HG03045 (cell line): ENCODE results near the gene PCDHA3.
"Not testable (repeated sequence)": the region's sequence is repeated elsewhere in the genome, so short reads cannot be mapped to it uniquely, and the experiment has no call there.

Source experiments
- ATAC-seq: cut with Tn5 transposase; IDR thresholded peaks from one replicate; pipeline ENCODE4 v1.9.1; 2021; ENCODE audit warnings: mild to moderate bottlenecking, moderate library complexity; ENCODE audit not compliant: unreplicated experiment

The PCDHA3 gene

GRCh38 chr5:140800816-140801493 lies at the start of gene PCDHA3:
TSS of gene PCDHA3 (plus strand) at chr5:140801057.
- ATAC-seq, result no peak

GRCh38 chr5:140753561-140753960 lies 47.3 kb upstream of the PCDHA3 start:
- ATAC-seq, result no peak

GRCh38 chr5:140764177-140764973 lies 36.5 kb upstream of the PCDHA3 start:
- ATAC-seq, result no peak

GRCh38 chr5:140767444-140767843 lies 33.4 kb upstream of the PCDHA3 start:
- no peak for ATAC-seq

- ATAC-seq, result no peak
Measured at GRCh38 chr5:140780512-140780911, 20.3 kb upstream of the PCDHA3 start.

- ATAC-seq, result no peak
Measured at GRCh38 chr5:140785905-140786686, 14.8 kb upstream of the PCDHA3 start, which contains the start of gene PCDHA1. TSS of gene PCDHA1 (plus strand) at chr5:140786140.

- ATAC-seq, result not testable (repeated sequence)
Measured at GRCh38 chr5:140787422-140787821, 13.4 kb upstream of the PCDHA3 start.

- not testable (repeated sequence) for ATAC-seq
Measured at GRCh38 chr5:140787849-140788504, 12.9 kb upstream of the PCDHA3 start.

GRCh38 chr5:140791089-140791488 lies 9.8 kb upstream of the PCDHA3 start:
- no peak for ATAC-seq

GRCh38 chr5:140794595-140795258 lies 6.1 kb upstream of the PCDHA3 start, which contains the start of gene PCDHA2:
TSS of gene PCDHA2 (plus strand) at chr5:140794852.
- ATAC-seq, result no peak

GRCh38 chr5:140795259-140795641 lies 5.6 kb upstream of the PCDHA3 start:
- no peak for ATAC-seq

GRCh38 chr5:140796072-140796717 lies 4.7 kb upstream of the PCDHA3 start:
- not testable (repeated sequence) for ATAC-seq

GRCh38 chr5:140796718-140797095 lies 4.2 kb upstream of the PCDHA3 start:
- no peak for ATAC-seq

- ATAC-seq, result no peak
Measured at GRCh38 chr5:140801494-140801841, 611 bp downstream of the PCDHA3 start.

- ATAC-seq, result not testable (repeated sequence)
Measured at GRCh38 chr5:140802381-140802780, 1.5 kb downstream of the PCDHA3 start.

GRCh38 chr5:140802781-140803271 lies 2.0 kb downstream of the PCDHA3 start:
- ATAC-seq, result no peak

- no peak for ATAC-seq
Measured at GRCh38 chr5:140806834-140807775, 6.2 kb downstream of the PCDHA3 start, which contains the start of gene PCDHA4. TSS of gene PCDHA4 (plus strand) at chr5:140807068.

GRCh38 chr5:140808241-140808888 lies 7.5 kb downstream of the PCDHA3 start:
- ATAC-seq, result not testable (repeated sequence)
